ENCODE data around the gene STMN3.

DNA sequence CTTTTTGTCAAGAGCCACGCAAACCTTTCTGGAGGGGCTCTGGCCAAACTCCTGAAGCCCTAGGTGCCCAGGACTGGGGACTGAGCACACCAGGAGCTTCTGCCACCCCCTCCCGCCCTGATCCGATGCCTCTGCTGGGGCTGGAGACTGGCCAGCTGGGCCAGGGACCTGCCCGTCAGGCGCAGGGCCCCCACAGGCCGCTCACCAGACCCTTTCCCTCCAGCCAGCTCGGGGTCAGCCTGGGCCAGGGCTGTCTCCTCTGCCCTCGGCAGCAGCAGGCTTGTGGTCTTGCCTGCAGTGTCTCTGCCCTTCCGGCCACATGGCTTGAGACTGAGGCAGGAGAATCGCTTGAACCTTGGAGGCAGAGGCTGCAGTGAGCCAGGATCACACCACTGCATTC is 19.4 kb upstream of the STMN3 start:
- TF ChIP-seq POLR2A (IDR thresholded peaks at IDR 0.05) (no peak), CTCF (IDR thresholded peaks at IDR 0.05) (no peak)

All from vagina (tissue), 2 donors.